Panc1 (cell line): Measurements from ENCODE around the gene FBXW11. TPM values are rescaled to one million over a fixed set of nuclear protein-coding genes. Genes with fewer than 3 reads are reported as not detected.

Experiments
- ATAC-seq: fragments of 200-7000 bp; cut with Tn5 transposase; 2 replicates; pipeline ENCODE4 v1.9.1; 2020; ENCODE audit warnings: mild to moderate bottlenecking, moderate library complexity
- Bru-seq: library from RNA; stranded (reverse); fragments of 400-500 nt; gene quantifications from one replicate; lab custom pipeline; 2021; lab: Mats Ljungman, UMichigan
- BruChase-seq, 2 experiments: library from RNA; stranded (reverse); fragments of 400-500 nt; gene quantifications; one replicate each; lab custom pipeline; 2021; lab: Mats Ljungman, UMichigan
- BruUV-seq: library from RNA; stranded (reverse); fragments of 400-500 nt; replicated peaks from 2 replicates; lab custom pipeline; 2021; lab: Mats Ljungman, UMichigan
- CTCF ChIA-PET: fragments of 300-600 bp; sonication (Branson Sonifier 250); formaldehyde crosslinking; loops from one replicate; lab custom pipeline; 2022; ENCODE audit warnings: antibody characterized with exemption; lab: Charles Lee
- POLR2A ChIA-PET: fragments of 300-600 bp; sonication (Branson Sonifier 250); formaldehyde crosslinking; loops from one replicate; lab custom pipeline; 2022; ENCODE audit warnings: antibody characterized with exemption; lab: Charles Lee
- DNase-seq: peaks from one replicate; pipeline ENCODE4 v3.0.0-alpha.2; 2010; ENCODE audit warnings: low read depth, low spot score
- H3K27ac ChIP-seq: 2 replicates; pipeline ENCODE4 v1.5.1; 2011; ENCODE audit warnings: mild to moderate bottlenecking, low read length, inconsistent platforms
- H3K27me3 ChIP-seq: fragments of 200-500 bp; sonication (Bioruptor generic); 2 replicates; pipeline ENCODE4 v1.6.0; 2014; ENCODE audit warnings: low read length, inconsistent platforms; ENCODE audit not compliant: control insufficient read depth, insufficient read depth
- H3K36me3 ChIP-seq: fragments of 200-500 bp; sonication (Bioruptor generic); 2 replicates; pipeline ENCODE4 v1.5.1; 2014; ENCODE audit warnings: inconsistent platforms, mild to moderate bottlenecking, low read length, moderate library complexity; ENCODE audit not compliant: control insufficient read depth, insufficient read depth
- H3K4me1 ChIP-seq: 2 replicates; pipeline ENCODE4 v1.5.1; 2011; ENCODE audit warnings: inconsistent platforms, mild to moderate bottlenecking, low read length, moderate library complexity; ENCODE audit not compliant: control insufficient read depth, insufficient read depth
- H3K4me3 ChIP-seq, 2 experiments: 2 replicates each; pipeline ENCODE4 v1.5.1; 2011 to 2012; ENCODE audit warnings: low read depth in 2 of 2, low read length in 2 of 2, mild to moderate bottlenecking in 2 of 2, inconsistent platforms in 1 of 2, moderate library complexity in 1 of 2
- H3K9me3 ChIP-seq: fragments of 200-500 bp; sonication (Bioruptor generic); 2 replicates; pipeline ENCODE4 v1.5.1; 2014; ENCODE audit warnings: low read depth, mild to moderate bottlenecking, inconsistent platforms, low read length, moderate library complexity; ENCODE audit not compliant: control insufficient read depth, insufficient read depth
- CTCF ChIP-seq: fragments of 450-650 bp; IDR thresholded peaks from 2 replicates; pipeline ENCODE4 v1.5.1; 2017; ENCODE audit warnings: mild to moderate bottlenecking
- POLR2AphosphoS5 ChIP-seq: IDR thresholded peaks from 2 replicates; pipeline ENCODE4 v1.6.1; 2012; ENCODE audit warnings: mild to moderate bottlenecking, low read depth, low read length, moderate library complexity
- REST ChIP-seq, 2 experiments: IDR thresholded peaks; 2 replicates each; pipeline ENCODE4 v1.6.1; 2011 to 2012; ENCODE audit warnings: low read depth in 2 of 2, control low read depth in 1 of 2, low read length in 1 of 2, mild to moderate bottlenecking in 1 of 2, moderate library complexity in 1 of 2; ENCODE audit not compliant: insufficient read depth in 1 of 2
- SIN3A ChIP-seq: IDR thresholded peaks from 2 replicates; pipeline ENCODE4 v1.6.1; 2012; ENCODE audit warnings: low read depth, mild to moderate bottlenecking, low read length, moderate library complexity, borderline replicate concordance; ENCODE audit not compliant: insufficient read depth
- TCF7L2 ChIP-seq: IDR thresholded peaks from 2 replicates; pipeline ENCODE4 v1.6.1; 2011; ENCODE audit warnings: mild to moderate bottlenecking, low read depth, low read length, inconsistent platforms
- in situ Hi-C: cut with HindIII; loops from 2 replicates; pipeline ENCODE4 v1.10.0; 2016; ENCODE audit warnings: low sequenced_read_pairs, low pct_unique_long_range_greater_than_20kb
- intact Hi-C: fragments of 100-400 bp; cut with micrococcal nuclease; formaldehyde crosslinking; loops from one replicate; pipeline ENCODE4 v1.10.0; 2022; ENCODE audit not compliant: unreplicated experiment
- long read RNA-seq: library from polyadenylated mRNA; unstranded; transcript quantifications from one replicate; pipeline ENCODE4 v2.0.0, GENCODE V29; 2021; ENCODE audit not compliant: unreplicated experiment
- polyA plus RNA-seq: library from polyadenylated mRNA; unstranded; fragments of >200 nt; gene quantifications from one replicate; pipeline ENCODE4 v1.2.1, GENCODE V29; 2012; ENCODE audit warnings: missing spikeins; ENCODE audit not compliant: insufficient read length
- total RNA-seq: library from RNA; stranded (reverse); gene quantifications from one replicate; pipeline ENCODE4 v1.2.1, GENCODE V29; 2021; ENCODE audit not compliant: unreplicated experiment

FBXW11 gene
- 111 TPM for total RNA-seq
- 49.1 TPM for polyA plus RNA-seq
- percentile 96 among the genes with signal in this experiment for Bru-seq, nascent RNA
- BruChase-seq, experiment 1, labeled RNA remaining after a 2-hour chase: percentile 90 among the genes with signal in this experiment
- BruChase-seq, experiment 2, labeled RNA remaining after a 6-hour chase: percentile 93 among the genes with signal in this experiment
- long read RNA-seq, full-length matches to known transcripts: 62 of 116 reads
- long read RNA-seq, partial matches to known transcripts: 30 of 116 reads
- long read RNA-seq, other reads (novel, unspliced or antisense): 24 of 116 reads

GRCh38 chr5:172006321-172007174, at the start of gene FBXW11:
TSS of gene FBXW11 (minus strand) at chr5:172006638. CDS start at chr5:172006502, 136 bp downstream.
- Histone ChIP-seq H3K4me1 (peaks cover 52% of the 10 kb centered on the region), H3K27me3 (no peaks in the 10 kb centered on the region), H3K4me3 (peak within 1 kb of the TSS; percentile 99 to 100), H3K9me3 (no peaks in the 10 kb centered on the region), H3K27ac (peak within 1 kb of the TSS; percentile 99), H3K36me3 (peaks cover 14% of the 10 kb centered on the region)
- ChIA-PET CTCF (interaction anchor here (0.6 to 2.9 kb wide), 8 partner anchors 14 to 374 kb away, joined by 3 to 21 read pairs (median 6); partner anchors contain the start of gene STK10), POLR2A (interaction anchor here (0.6 to 1.5 kb wide), 9 partner anchors 11 to 104 kb away, joined by 3 to 12 read pairs (median 6); no protein-coding TSS in a partner anchor)
- DNase-seq (peak; percentile 86), ATAC-seq (peak; percentile 93)
- intact Hi-C loops (loop anchor here (5.0 kb wide), 1 partner anchor 79 kb away; no protein-coding TSS in a partner anchor), in situ Hi-C loops (no loop called here)
- no TSS peak for BruUV-seq
- TF ChIP-seq TCF7L2 (peak; percentile 38; the same call in 1 of the 2 replicates), SIN3A (peak; percentile 35; the same call in 1 of the 2 replicates), POLR2AphosphoS5 (peak; percentile 93), REST (IDR thresholded peaks at IDR 0.05; ENCODE audit: insufficient read depth in 1 of 2, low read depth in 2 of 2, low read length in 1 of 2) (0 out of 4 replicates have a peak, but pooled peaks of 1 of the 2 experiments have one; percentile 11), CTCF (no peak)

- Histone ChIP-seq H3K9me3 (no peaks in the 10 kb centered on the region), H3K4me1 (no peaks in the 10 kb centered on the region), H3K27me3 (no peaks in the 10 kb centered on the region), H3K27ac (no peak overlapping the region), H3K4me3 (no peak overlapping the region), H3K36me3 (no peaks in the 10 kb centered on the region)
- TF ChIP-seq REST (IDR thresholded peaks at IDR 0.05; ENCODE audit: insufficient read depth in 1 of 2, low read depth in 2 of 2, low read length in 1 of 2) (no peak), CTCF (no peak), POLR2AphosphoS5 (no peak), TCF7L2 (no peak), SIN3A (no peak)
- POLR2A ChIA-PET: interaction anchor here (0.6 kb wide), 1 partner anchor 13 kb away, joined by 3 read pairs; no protein-coding TSS in a partner anchor
- ATAC-seq: no peak
- CTCF ChIA-PET: no interaction called here
- no TSS peak for BruUV-seq
- DNase-seq: no peak
- intact Hi-C loops: loop anchor here (1.0 kb wide), 1 partner anchor 144 kb away; no protein-coding TSS in a partner anchor
- in situ Hi-C loops: no loop called here
Measured at GRCh38 chr5:172055996-172056395, 49.6 kb upstream of the FBXW11 start.
